GM21526 (cell line): Measurements from ENCODE around the gene STAG1.
"Not testable (repeated sequence)": the region's sequence is repeated elsewhere in the genome, so short reads cannot be mapped to it uniquely, and the experiment has no call there.

Experiments used
- ATAC-seq: cut with Tn5 transposase; IDR thresholded peaks from one replicate; pipeline ENCODE4 v1.9.1; 2021; ENCODE audit warnings: moderate library complexity; ENCODE audit not compliant: unreplicated experiment, low FRiP score

The STAG1 gene

GRCh38 chr3:136709775-136710174 lies 42.4 kb downstream of the STAG1 start:
- not testable (repeated sequence) for ATAC-seq

GRCh38 chr3:136708333-136708985 lies 43.7 kb downstream of the STAG1 start:
- ATAC-seq: no peak

GRCh38 chr3:136703429-136703828 lies 48.7 kb downstream of the STAG1 start:
- ATAC-seq: no peak

- no peak for ATAC-seq
Observed at GRCh38 chr3:136699271-136699828, 52.8 kb downstream of the STAG1 start.

GRCh38 chr3:136698361-136698760 lies 53.8 kb downstream of the STAG1 start:
- no peak for ATAC-seq

GRCh38 chr3:136696797-136697196 lies 55.4 kb downstream of the STAG1 start:
- no peak for ATAC-seq

GRCh38 chr3:136694321-136694720 lies 57.9 kb downstream of the STAG1 start:
- ATAC-seq: no peak

GRCh38 chr3:136690599-136690998 lies 61.6 kb downstream of the STAG1 start:
- ATAC-seq: no peak

- ATAC-seq: no peak
Observed at GRCh38 chr3:136685882-136686281, 66.3 kb downstream of the STAG1 start.

GRCh38 chr3:136682740-136683312 lies 69.4 kb downstream of the STAG1 start:
- no peak for ATAC-seq

- ATAC-seq: no peak
Observed at GRCh38 chr3:136678981-136679380, 73.2 kb downstream of the STAG1 start.

- no peak for ATAC-seq
Observed at GRCh38 chr3:136676009-136676408, 76.2 kb downstream of the STAG1 start.

- no peak for ATAC-seq
Observed at GRCh38 chr3:136675150-136675858, 76.9 kb downstream of the STAG1 start.

- no peak for ATAC-seq
Observed at GRCh38 chr3:136672457-136672856, 79.7 kb downstream of the STAG1 start.

GRCh38 chr3:136671921-136672320 lies 80.3 kb downstream of the STAG1 start:
- ATAC-seq: no peak

- no peak for ATAC-seq
Observed at GRCh38 chr3:136670166-136670565, 82.0 kb downstream of the STAG1 start.

GRCh38 chr3:136667081-136667480 lies 85.1 kb downstream of the STAG1 start:
- ATAC-seq: no peak

GRCh38 chr3:136666301-136666700 lies 85.9 kb downstream of the STAG1 start:
- ATAC-seq: not testable (repeated sequence)

GRCh38 chr3:136664771-136665170 lies 87.4 kb downstream of the STAG1 start:
- no peak for ATAC-seq

- no peak for ATAC-seq
Observed at GRCh38 chr3:136661282-136661681, 90.9 kb downstream of the STAG1 start.

- no peak for ATAC-seq
Observed at GRCh38 chr3:136658946-136659682, 93.1 kb downstream of the STAG1 start.
